Prostate gland (tissue), 2 donors: Measurements from ENCODE around the gene DPP10. TPM values are rescaled to one million over a fixed set of nuclear protein-coding genes. Genes with fewer than 3 reads are reported as not detected.

ENCODE experiments used
- DNase-seq: peaks from one replicate; pipeline ENCODE4 v3.0.0-alpha.2; 2019; ENCODE audit warnings: low spot score
- H3K27ac ChIP-seq, 2 donors: fragments of 200-600 bp; sonication (generic); 2 replicates each; pipeline ENCODE4 v1.5.1; 2017 to 2019
- H3K27me3 ChIP-seq: fragments of 200-600 bp; sonication (generic); replicated peaks from 2 replicates; pipeline ENCODE4 v1.5.1; 2019; ENCODE audit not compliant: insufficient read depth
- H3K36me3 ChIP-seq, 2 donors: fragments of 200-600 bp; sonication (generic); 1 replicate in 1 of 2; 2 replicates in 1 of 2; pipeline versions ENCODE4 v1.5.1 to v1.8.1; 2017 to 2019
- H3K4me1 ChIP-seq: fragments of 200-600 bp; sonication (generic); replicated peaks from 2 replicates; pipeline ENCODE4 v1.5.1; 2019
- H3K4me3 ChIP-seq, 2 donors: fragments of 200-600 bp; sonication (generic); 2 replicates each; pipeline ENCODE4 v1.5.1; 2017 to 2019
- H3K9me3 ChIP-seq: fragments of 200-600 bp; sonication (generic); 2 replicates; pipeline ENCODE4 v1.5.1; 2017
- POLR2A ChIP-seq: fragments of 450-650 bp; IDR thresholded peaks from one replicate; pipeline ENCODE4 v1.6.1; 2016; ENCODE audit warnings: antibody characterized with exemption, mild to moderate bottlenecking
- POLR2AphosphoS5 ChIP-seq: sonication (generic); formaldehyde crosslinking; IDR thresholded peaks from one replicate; pipeline ENCODE4 v1.6.1; 2017; ENCODE audit warnings: antibody characterized with exemption
- WGBS: methylation state at CpG from one replicate; pipeline ENCODE4 v1.1.5; 2018; 5-methylcytosine and 5-hydroxymethylcytosine counted together
- intact Hi-C: fragments of 100-400 bp; cut with DNase I; formaldehyde crosslinking; loops from one replicate; pipeline ENCODE4 v1.14.2; 2022
- total RNA-seq, 2 donors: library from RNA; depleted of rRNA; stranded (reverse); fragments of >200 nt; gene quantifications; one replicate each; pipeline ENCODE4 v1.1.0, GENCODE V29; 2016
- TF ChIP-seq, protein P1 (sequence below), 4 experiments: fragments of 200-600 bp in 2 of 4; fragments of 450-650 bp in 2 of 4; sonication (generic) in 2 of 4; IDR thresholded peaks; 1 replicate in 3 of 4; 2 replicates in 1 of 4; pipeline ENCODE4 v1.5.1; 2016 to 2019; ENCODE audit warnings: antibody characterized with exemption in 4 of 4, mild to moderate bottlenecking in 2 of 4, moderate library complexity in 2 of 4

The DPP10 gene
- total RNA-seq, 2 donors from 2014 or later: 5.1 TPM; not detected in 1

- no peaks in the 10 kb centered on the region for H3K27me3 ChIP-seq
- no peak overlapping the region for H3K4me3 ChIP-seq
- no peaks in the 10 kb centered on the region for H3K36me3 ChIP-seq
- WGBS: 42% methylated on average over 5 of the region's 5 CpGs
- no peak for DNase-seq
- no peaks in the 10 kb centered on the region for H3K4me1 ChIP-seq
- TF ChIP-seq, protein P1, sequence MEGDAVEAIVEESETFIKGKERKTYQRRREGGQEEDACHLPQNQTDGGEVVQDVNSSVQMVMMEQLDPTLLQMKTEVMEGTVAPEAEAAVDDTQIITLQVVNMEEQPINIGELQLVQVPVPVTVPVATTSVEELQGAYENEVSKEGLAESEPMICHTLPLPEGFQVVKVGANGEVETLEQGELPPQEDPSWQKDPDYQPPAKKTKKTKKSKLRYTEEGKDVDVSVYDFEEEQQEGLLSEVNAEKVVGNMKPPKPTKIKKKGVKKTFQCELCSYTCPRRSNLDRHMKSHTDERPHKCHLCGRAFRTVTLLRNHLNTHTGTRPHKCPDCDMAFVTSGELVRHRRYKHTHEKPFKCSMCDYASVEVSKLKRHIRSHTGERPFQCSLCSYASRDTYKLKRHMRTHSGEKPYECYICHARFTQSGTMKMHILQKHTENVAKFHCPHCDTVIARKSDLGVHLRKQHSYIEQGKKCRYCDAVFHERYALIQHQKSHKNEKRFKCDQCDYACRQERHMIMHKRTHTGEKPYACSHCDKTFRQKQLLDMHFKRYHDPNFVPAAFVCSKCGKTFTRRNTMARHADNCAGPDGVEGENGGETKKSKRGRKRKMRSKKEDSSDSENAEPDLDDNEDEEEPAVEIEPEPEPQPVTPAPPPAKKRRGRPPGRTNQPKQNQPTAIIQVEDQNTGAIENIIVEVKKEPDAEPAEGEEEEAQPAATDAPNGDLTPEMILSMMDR (IDR thresholded peaks at IDR 0.05): no peak
- TF ChIP-seq POLR2A (no peak), POLR2AphosphoS5 (no peak)
- no peak overlapping the region for H3K27ac ChIP-seq
- intact Hi-C loops: no loop called here
- H3K9me3 ChIP-seq: no peaks in the 10 kb centered on the region
Observed at GRCh38 chr2:114700440-114700839, 258.0 kb downstream of the DPP10 start.

GRCh38 chr2:114709936-114710850 is 267.8 kb downstream of the DPP10 start:
- Histone ChIP-seq H3K27ac (no peak overlapping the region), H3K36me3 (no peaks in the 10 kb centered on the region), H3K27me3 (no peaks in the 10 kb centered on the region), H3K4me3 (no peak overlapping the region), H3K4me1 (no peaks in the 10 kb centered on the region), H3K9me3 (no peaks in the 10 kb centered on the region)
- TF ChIP-seq POLR2AphosphoS5: no peak
- no peak for TF ChIP-seq POLR2A
- TF ChIP-seq, protein P1 (IDR thresholded peaks at IDR 0.05): no peak
- intact Hi-C loops: no loop called here
- WGBS: 83% methylated on average over 4 of the region's 4 CpGs
- DNase-seq: no peak

- H3K4me1 ChIP-seq: no peaks in the 10 kb centered on the region
- no peak for DNase-seq
- TF ChIP-seq POLR2AphosphoS5 (no peak), POLR2A (no peak)
- TF ChIP-seq, protein P1 (IDR thresholded peaks at IDR 0.05): no peak
- H3K9me3 ChIP-seq: no peaks in the 10 kb centered on the region
- no peaks in the 10 kb centered on the region for H3K36me3 ChIP-seq
- no peak overlapping the region for H3K4me3 ChIP-seq
- intact Hi-C loops: no loop called here
- no peak overlapping the region for H3K27ac ChIP-seq
- 19% methylated on average over 1 of the region's 1 CpG for WGBS
- H3K27me3 ChIP-seq: no peaks in the 10 kb centered on the region
Observed at GRCh38 chr2:114714313-114714712, 271.9 kb downstream of the DPP10 start.

DNA sequence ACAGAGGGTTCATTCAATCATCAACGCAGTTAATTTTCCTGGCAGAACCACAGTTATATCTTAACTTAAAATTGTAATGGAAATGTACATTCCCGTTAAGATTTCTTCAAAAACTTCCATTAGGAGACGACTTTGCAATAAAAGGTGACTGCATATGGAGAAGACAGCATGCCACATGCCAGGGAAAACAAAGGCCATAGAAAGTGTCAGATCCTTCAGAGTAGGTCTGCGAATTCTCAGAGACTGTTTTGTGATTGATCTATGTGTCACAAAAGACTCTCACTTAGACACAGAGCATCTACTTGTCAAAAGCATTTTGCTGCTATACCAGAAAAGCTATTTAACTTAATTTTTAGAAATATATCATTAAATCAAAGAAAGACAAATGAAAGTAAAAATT is 274.6 kb downstream of the DPP10 start:
- H3K27me3 ChIP-seq: no peaks in the 10 kb centered on the region
- H3K4me1 ChIP-seq: no peaks in the 10 kb centered on the region
- H3K9me3 ChIP-seq: no peaks in the 10 kb centered on the region
- intact Hi-C loops: no loop called here
- WGBS: 53% methylated on average over 4 of the region's 4 CpGs
- no peaks in the 10 kb centered on the region for H3K36me3 ChIP-seq
- TF ChIP-seq, protein P1 (IDR thresholded peaks at IDR 0.05): no peak
- no peak for TF ChIP-seq POLR2AphosphoS5
- no peak for TF ChIP-seq POLR2A
- no peak overlapping the region for H3K27ac ChIP-seq
- no peak overlapping the region for H3K4me3 ChIP-seq
- no peak for DNase-seq

DNA sequence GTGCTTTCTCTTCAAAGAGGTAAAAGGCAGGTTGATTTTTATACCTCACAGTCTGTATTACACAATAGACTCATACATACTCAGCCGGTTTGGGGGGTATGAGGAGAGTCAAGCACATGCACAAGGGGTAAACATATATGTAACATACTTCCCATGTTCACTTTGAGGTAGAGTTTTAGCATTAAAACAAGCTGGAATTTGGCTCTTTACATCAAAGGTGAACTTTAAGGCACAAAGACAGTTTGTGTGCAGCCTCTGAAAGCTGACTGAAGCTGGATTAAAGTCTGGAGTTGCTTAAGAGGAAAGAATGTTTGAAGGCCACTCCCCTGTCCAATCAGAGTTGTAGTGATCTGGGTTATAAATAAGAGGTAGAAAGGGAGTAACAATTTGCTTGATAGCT is 282.0 kb downstream of the DPP10 start:
- no peak overlapping the region for H3K4me3 ChIP-seq
- TF ChIP-seq, protein P1 (IDR thresholded peaks at IDR 0.05): no peak
- TF ChIP-seq POLR2A (no peak), POLR2AphosphoS5 (no peak)
- no peaks in the 10 kb centered on the region for H3K27me3 ChIP-seq
- no peaks in the 10 kb centered on the region for H3K36me3 ChIP-seq
- WGBS: 37% methylated on average over 1 of the region's 1 CpG
- no peaks in the 10 kb centered on the region for H3K9me3 ChIP-seq
- H3K4me1 ChIP-seq: no peaks in the 10 kb centered on the region
- intact Hi-C loops: no loop called here
- DNase-seq: no peak
- H3K27ac ChIP-seq: no peak overlapping the region
